Measurements from ENCODE around the gene BRICD5.

Gene BRICD5

GRCh38 chr16:2196981-2197511, 13.6 kb downstream of the BRICD5 start:
- no peak for DNase-seq

GRCh38 chr16:2196162-2196980, 14.3 kb downstream of the BRICD5 start, which contains the start of gene CASKIN1:
CASKIN1 (minus strand) TSS chr16:2196605; CDS start chr16:2196432, 173 bp downstream.
- DNase-seq, result no peak

- no peak for DNase-seq
Observed at GRCh38 chr16:2195322-2196161, 15.1 kb downstream of the BRICD5 start.

GRCh38 chr16:2194852-2195321, 15.8 kb downstream of the BRICD5 start:
- DNase-seq, result peak; percentile 63

GRCh38 chr16:2194166-2194834, 16.4 kb downstream of the BRICD5 start:
- no peak for DNase-seq

- DNase-seq, result no peak
Observed at GRCh38 chr16:2191446-2191706, 19.3 kb downstream of the BRICD5 start.

- DNase-seq, result no peak
Observed at GRCh38 chr16:2190659-2191445, 19.8 kb downstream of the BRICD5 start.

- no peak for DNase-seq
Observed at GRCh38 chr16:2190002-2190658, 20.5 kb downstream of the BRICD5 start.

- no peak for DNase-seq
Observed at GRCh38 chr16:2189252-2189893, 21.3 kb downstream of the BRICD5 start.

GRCh38 chr16:2188395-2188794, 22.3 kb downstream of the BRICD5 start:
- no peak for DNase-seq

GRCh38 chr16:2187212-2187611, 23.5 kb downstream of the BRICD5 start:
- no peak for DNase-seq

- no peak for DNase-seq
Observed at GRCh38 chr16:2186505-2186904, 24.2 kb downstream of the BRICD5 start.

- no peak for DNase-seq
Observed at GRCh38 chr16:2186064-2186463, 24.6 kb downstream of the BRICD5 start.

GRCh38 chr16:2184962-2185361, 25.7 kb downstream of the BRICD5 start:
- DNase-seq, result no peak

- DNase-seq, result no peak
Observed at GRCh38 chr16:2184346-2184745, 26.3 kb downstream of the BRICD5 start.

GRCh38 chr16:2183671-2184070, 27.0 kb downstream of the BRICD5 start:
- no peak for DNase-seq

GRCh38 chr16:2181952-2182351, 28.7 kb downstream of the BRICD5 start:
- no peak for DNase-seq

- DNase-seq, result no peak
Observed at GRCh38 chr16:2180962-2181923, 29.4 kb downstream of the BRICD5 start.

GRCh38 chr16:2180461-2180860, 30.2 kb downstream of the BRICD5 start:
- no peak for DNase-seq

- no peak for DNase-seq
Observed at GRCh38 chr16:2179576-2179975, 31.1 kb downstream of the BRICD5 start.
